ENCODE measurements around the gene GABBR2.

Gene GABBR2

DNA sequence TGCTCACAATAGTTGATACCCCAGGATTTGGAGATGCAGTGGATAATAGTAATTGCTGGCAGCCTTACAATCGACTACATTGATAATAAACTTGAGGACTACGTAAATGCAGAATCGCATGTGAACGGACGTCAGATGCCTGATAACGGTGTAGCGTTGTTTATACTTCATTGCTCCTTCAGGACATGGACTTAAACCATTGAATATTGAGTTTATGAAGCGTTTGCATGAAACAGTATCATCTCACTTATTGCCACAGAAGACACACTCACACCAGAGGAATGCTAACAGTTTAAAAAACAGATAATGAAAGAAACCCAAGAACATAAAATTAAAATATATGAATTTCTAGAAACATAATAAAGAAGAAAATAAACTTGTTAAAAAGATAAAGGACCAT is 101.6 kb downstream of the GABBR2 start:
- Histone ChIP-seq H3K4me1 (ENCODE audit: control insufficient read depth, insufficient read depth, low read length) (no peaks in the 10 kb centered on the region), H3K36me3 (ENCODE audit: control insufficient read depth, insufficient read depth, low read length) (no peaks in the 10 kb centered on the region), H3K4me3 (ENCODE audit: low read depth, low read length) (no peak overlapping the region), H3K9me3 (ENCODE audit: control insufficient read depth, insufficient read depth, low read length) (no peaks in the 10 kb centered on the region), H3K9ac (ENCODE audit: low read depth, low read length) (no peak overlapping the region), H3K27me3 (ENCODE audit: control insufficient read depth, insufficient read depth, low read length) (no peaks in the 10 kb centered on the region), H3K27ac (ENCODE audit: low read depth, low read length) (no peak overlapping the region)

DNA sequence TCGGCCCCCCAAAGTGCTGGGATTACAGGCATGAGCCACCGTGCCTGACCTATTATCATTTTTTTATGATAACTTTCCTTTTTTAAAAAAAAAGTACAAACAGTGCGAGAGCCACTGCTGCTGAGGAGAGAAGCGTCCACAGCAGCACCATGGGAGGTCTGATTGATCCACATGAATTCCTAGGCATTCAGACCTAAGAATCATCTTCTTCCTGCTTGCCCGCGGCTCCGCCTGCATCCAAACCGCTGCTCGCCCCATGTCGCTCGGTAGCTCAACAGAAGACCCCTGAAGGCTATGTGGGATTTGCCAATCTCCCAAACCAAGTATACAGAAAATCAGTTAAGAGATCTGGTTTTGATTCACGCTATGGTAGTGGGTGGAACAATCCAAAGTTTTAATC is 102.0 kb downstream of the GABBR2 start:
- H3K36me3 ChIP-seq (ENCODE audit: control insufficient read depth, insufficient read depth, low read length) = no peaks in the 10 kb centered on the region
- no peak overlapping the region for H3K4me3 ChIP-seq (ENCODE audit: low read depth, low read length)
- no peak overlapping the region for H3K9ac ChIP-seq (ENCODE audit: low read depth, low read length)
- no peaks in the 10 kb centered on the region for H3K27me3 ChIP-seq (ENCODE audit: control insufficient read depth, insufficient read depth, low read length)
- H3K27ac ChIP-seq (ENCODE audit: low read depth, low read length) = no peak overlapping the region
- H3K4me1 ChIP-seq (ENCODE audit: control insufficient read depth, insufficient read depth, low read length) = no peaks in the 10 kb centered on the region
- H3K9me3 ChIP-seq (ENCODE audit: control insufficient read depth, insufficient read depth, low read length) = no peaks in the 10 kb centered on the region

- Histone ChIP-seq H3K9ac (ENCODE audit: low read depth, low read length) (no peak overlapping the region), H3K9me3 (ENCODE audit: control insufficient read depth, insufficient read depth, low read length) (no peaks in the 10 kb centered on the region), H3K27me3 (ENCODE audit: control insufficient read depth, insufficient read depth, low read length) (no peaks in the 10 kb centered on the region), H3K4me3 (ENCODE audit: low read depth, low read length) (no peak overlapping the region), H3K4me1 (ENCODE audit: control insufficient read depth, insufficient read depth, low read length) (no peaks in the 10 kb centered on the region), H3K36me3 (ENCODE audit: control insufficient read depth, insufficient read depth, low read length) (no peaks in the 10 kb centered on the region), H3K27ac (ENCODE audit: low read depth, low read length) (no peak overlapping the region)
Measured at GRCh38 chr9:98605116-98605515, 103.6 kb downstream of the GABBR2 start.

- no peaks in the 10 kb centered on the region for H3K4me1 ChIP-seq (ENCODE audit: control insufficient read depth, insufficient read depth, low read length)
- H3K27ac ChIP-seq (ENCODE audit: low read depth, low read length) = no peak overlapping the region
- no peaks in the 10 kb centered on the region for H3K27me3 ChIP-seq (ENCODE audit: control insufficient read depth, insufficient read depth, low read length)
- no peaks in the 10 kb centered on the region for H3K9me3 ChIP-seq (ENCODE audit: control insufficient read depth, insufficient read depth, low read length)
- H3K9ac ChIP-seq (ENCODE audit: low read depth, low read length) = no peak overlapping the region
- no peak overlapping the region for H3K4me3 ChIP-seq (ENCODE audit: low read depth, low read length)
- H3K36me3 ChIP-seq (ENCODE audit: control insufficient read depth, insufficient read depth, low read length) = no peaks in the 10 kb centered on the region
Measured at GRCh38 chr9:98603821-98604383, 104.8 kb downstream of the GABBR2 start.

DNA sequence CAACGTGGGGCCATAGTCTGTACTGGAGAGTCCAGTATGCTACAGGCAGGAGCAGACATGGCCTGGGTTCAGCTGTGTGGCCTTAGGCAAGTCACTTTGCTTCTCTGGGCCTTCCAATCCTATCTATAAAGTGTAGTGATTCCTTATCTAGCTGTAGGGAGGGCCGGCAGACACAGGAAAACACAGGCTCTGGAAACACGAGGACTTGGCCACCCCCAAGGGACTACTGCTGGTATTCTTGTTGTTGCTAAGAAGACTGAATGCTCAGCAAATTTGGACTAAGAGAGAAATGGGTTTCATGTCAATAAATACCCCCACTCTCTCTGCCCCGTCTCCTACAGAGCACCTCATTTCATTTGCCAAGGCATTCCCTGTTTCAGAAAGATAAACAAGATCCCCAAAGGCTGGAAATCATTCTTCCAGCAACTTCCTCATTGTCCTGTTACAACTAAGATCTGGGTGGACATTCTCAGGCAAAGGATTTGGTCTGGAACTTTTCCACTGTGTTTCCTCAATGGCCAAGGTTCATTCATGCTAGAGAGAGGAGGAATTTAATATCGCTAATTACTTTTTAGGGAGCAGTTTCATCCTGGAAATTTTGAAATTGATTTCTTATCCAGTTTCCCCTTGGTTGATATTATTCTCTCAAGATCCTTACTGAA is 105.8 kb downstream of the GABBR2 start:
- Histone ChIP-seq H3K9me3 (ENCODE audit: control insufficient read depth, insufficient read depth, low read length) (no peaks in the 10 kb centered on the region), H3K9ac (ENCODE audit: low read depth, low read length) (no peak overlapping the region), H3K36me3 (ENCODE audit: control insufficient read depth, insufficient read depth, low read length) (no peaks in the 10 kb centered on the region), H3K27me3 (ENCODE audit: control insufficient read depth, insufficient read depth, low read length) (no peaks in the 10 kb centered on the region), H3K4me1 (ENCODE audit: control insufficient read depth, insufficient read depth, low read length) (no peaks in the 10 kb centered on the region), H3K4me3 (ENCODE audit: low read depth, low read length) (no peak overlapping the region), H3K27ac (ENCODE audit: low read depth, low read length) (no peak overlapping the region)

DNA sequence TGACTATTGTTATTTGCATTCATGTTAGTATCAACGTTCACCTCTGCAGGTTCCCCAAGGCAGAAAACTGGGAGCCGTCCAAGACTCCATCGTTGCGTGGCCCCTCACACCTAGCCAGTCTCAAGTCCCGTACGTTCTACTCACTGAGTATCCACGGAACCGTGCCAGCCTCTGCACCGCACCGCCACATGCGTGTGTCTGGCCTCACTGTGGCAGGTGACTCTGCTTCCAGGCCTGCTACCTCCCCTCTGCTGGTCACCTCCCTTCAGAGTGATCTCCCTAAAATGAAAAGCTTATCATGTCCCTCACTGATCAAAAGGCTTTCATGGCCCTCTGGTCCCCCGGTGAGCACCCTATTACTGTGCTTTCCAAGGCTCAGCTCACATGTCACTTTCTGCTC is 108.1 kb downstream of the GABBR2 start:
- no peaks in the 10 kb centered on the region for H3K36me3 ChIP-seq (ENCODE audit: control insufficient read depth, insufficient read depth, low read length)
- H3K9me3 ChIP-seq (ENCODE audit: control insufficient read depth, insufficient read depth, low read length) = no peaks in the 10 kb centered on the region
- H3K9ac ChIP-seq (ENCODE audit: low read depth, low read length) = no peak overlapping the region
- peaks cover 4% of the 10 kb centered on the region; the same call in 1 of the 2 replicates for H3K4me1 ChIP-seq (ENCODE audit: control insufficient read depth, insufficient read depth, low read length)
- H3K4me3 ChIP-seq (ENCODE audit: low read depth, low read length) = no peak overlapping the region
- H3K27ac ChIP-seq (ENCODE audit: low read depth, low read length) = no peak overlapping the region
- no peaks in the 10 kb centered on the region for H3K27me3 ChIP-seq (ENCODE audit: control insufficient read depth, insufficient read depth, low read length)

DNA sequence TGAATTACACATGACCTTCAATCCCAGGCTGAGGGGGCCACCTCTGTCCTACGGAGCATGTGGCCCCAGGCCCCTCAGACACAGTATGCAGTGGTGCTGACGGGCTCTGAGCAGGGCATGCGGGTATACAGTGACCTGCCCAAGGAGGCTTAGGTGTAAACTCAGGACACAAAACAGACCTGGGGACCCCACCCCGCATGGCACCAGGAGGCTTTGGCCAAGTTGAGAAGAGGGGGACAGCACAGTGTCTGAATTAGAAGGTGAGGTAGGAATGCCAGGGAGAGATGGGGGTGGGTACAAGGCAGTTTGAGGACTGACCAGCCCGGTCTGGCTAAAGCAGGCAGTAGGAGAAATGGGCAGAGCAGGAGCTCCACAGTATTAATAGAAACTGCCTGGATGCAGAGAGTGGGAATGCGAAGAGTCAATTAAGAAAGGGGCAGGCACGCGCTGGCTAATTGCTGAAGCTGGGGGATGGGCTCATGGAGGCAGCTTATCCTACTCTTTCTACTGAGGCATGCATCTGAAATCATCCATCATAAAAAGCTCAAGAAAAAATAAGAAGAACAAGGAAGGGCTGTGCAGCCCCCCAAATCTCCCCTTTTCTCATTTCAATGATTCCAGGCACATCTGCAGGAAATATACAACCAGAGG is 109.0 kb downstream of the GABBR2 start:
- H3K36me3 ChIP-seq (ENCODE audit: control insufficient read depth, insufficient read depth, low read length) = no peaks in the 10 kb centered on the region
- peaks cover 4% of the 10 kb centered on the region; the same call in 1 of the 2 replicates for H3K4me1 ChIP-seq (ENCODE audit: control insufficient read depth, insufficient read depth, low read length)
- H3K9me3 ChIP-seq (ENCODE audit: control insufficient read depth, insufficient read depth, low read length) = no peaks in the 10 kb centered on the region
- no peak overlapping the region for H3K27ac ChIP-seq (ENCODE audit: low read depth, low read length)
- H3K9ac ChIP-seq (ENCODE audit: low read depth, low read length) = no peak overlapping the region
- H3K27me3 ChIP-seq (ENCODE audit: control insufficient read depth, insufficient read depth, low read length) = no peaks in the 10 kb centered on the region
- H3K4me3 ChIP-seq (ENCODE audit: low read depth, low read length) = no peak overlapping the region

DNA sequence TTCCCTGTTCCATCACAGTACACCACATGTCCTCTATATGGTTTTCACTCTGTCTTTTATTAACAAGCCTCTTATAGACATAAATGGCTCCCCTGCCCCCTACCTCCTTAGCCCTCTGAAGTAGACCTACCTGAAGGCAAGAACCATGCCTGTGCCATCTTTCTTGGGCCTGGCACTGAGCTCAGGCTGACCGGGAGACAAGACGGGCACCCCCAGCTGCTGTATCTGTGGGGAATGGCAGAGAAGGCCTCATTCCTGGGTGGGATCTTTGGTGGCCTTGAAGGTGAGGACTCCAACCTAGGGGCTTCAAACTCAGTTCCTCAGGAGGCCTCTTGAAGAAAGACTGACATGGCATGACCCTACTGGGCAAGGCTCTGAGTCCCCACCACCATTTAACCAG is 109.9 kb downstream of the GABBR2 start:
- no peak overlapping the region for H3K4me3 ChIP-seq (ENCODE audit: low read depth, low read length)

DNA sequence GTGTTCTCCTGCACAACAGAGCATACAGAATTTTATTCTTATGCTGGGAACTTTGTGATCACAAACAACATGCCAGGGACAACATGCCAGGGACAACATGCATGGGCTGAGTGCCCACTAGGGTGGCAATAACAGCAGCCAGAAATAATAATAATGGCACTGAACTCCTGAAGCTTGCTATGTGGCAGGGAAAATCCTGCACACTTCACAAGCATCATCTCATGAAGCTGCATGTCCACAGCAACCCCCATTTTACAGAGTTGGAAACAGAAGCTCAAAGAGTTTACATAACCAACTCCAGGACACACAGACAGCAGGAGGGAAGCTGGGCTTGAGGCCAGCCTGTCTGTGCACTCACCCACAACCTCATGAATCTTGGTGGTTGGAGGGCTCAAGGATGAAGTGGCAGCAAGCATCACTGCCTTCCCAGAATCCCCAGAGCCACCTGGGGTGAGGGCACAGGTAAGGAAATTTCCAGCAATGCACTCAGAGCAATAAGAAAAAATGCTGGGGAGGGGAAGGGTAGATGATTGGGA is 111.4 kb downstream of the GABBR2 start:
- H3K27me3 ChIP-seq (ENCODE audit: control insufficient read depth, insufficient read depth, low read length) = no peaks in the 10 kb centered on the region
- no peak overlapping the region for H3K27ac ChIP-seq (ENCODE audit: low read depth, low read length)
- H3K9ac ChIP-seq (ENCODE audit: low read depth, low read length) = no peak overlapping the region
- peaks cover 4% of the 10 kb centered on the region; the same call in 1 of the 2 replicates for H3K4me1 ChIP-seq (ENCODE audit: control insufficient read depth, insufficient read depth, low read length)
- H3K4me3 ChIP-seq (ENCODE audit: low read depth, low read length) = no peak overlapping the region
- no peaks in the 10 kb centered on the region for H3K9me3 ChIP-seq (ENCODE audit: control insufficient read depth, insufficient read depth, low read length)
- no peaks in the 10 kb centered on the region for H3K36me3 ChIP-seq (ENCODE audit: control insufficient read depth, insufficient read depth, low read length)

More for the DNA sequence above, 109.9 kb downstream of the GABBR2 start:
- Histone ChIP-seq H3K9me3 (ENCODE audit: control insufficient read depth, insufficient read depth, low read length) (no peaks in the 10 kb centered on the region), H3K9ac (ENCODE audit: low read depth, low read length) (no peak overlapping the region), H3K27ac (ENCODE audit: low read depth, low read length) (no peak overlapping the region), H3K36me3 (ENCODE audit: control insufficient read depth, insufficient read depth, low read length) (no peaks in the 10 kb centered on the region), H3K27me3 (ENCODE audit: control insufficient read depth, insufficient read depth, low read length) (no peaks in the 10 kb centered on the region), H3K4me1 (ENCODE audit: control insufficient read depth, insufficient read depth, low read length) (peaks cover 4% of the 10 kb centered on the region; the same call in 1 of the 2 replicates)

DNA sequence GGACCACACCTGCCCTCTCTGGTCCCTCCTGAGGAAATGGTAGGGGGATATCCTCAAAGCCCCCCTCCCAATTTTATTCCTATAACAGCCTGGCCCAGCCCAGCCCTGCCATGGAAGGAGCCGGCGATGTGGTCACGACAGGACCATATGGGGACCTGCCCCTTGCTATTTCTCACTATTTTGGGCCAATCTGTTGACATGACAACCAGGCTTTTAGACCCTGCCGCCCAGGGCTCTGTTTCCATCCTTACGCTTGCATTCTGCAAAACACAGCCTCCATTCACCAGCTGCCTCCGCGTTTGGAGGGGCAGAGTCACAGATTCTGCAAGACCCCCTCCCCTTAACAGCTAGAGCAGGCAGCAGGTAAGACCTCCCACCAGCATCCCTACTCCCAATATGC is 112.2 kb downstream of the GABBR2 start:
- Histone ChIP-seq H3K27me3 (ENCODE audit: control insufficient read depth, insufficient read depth, low read length) (no peaks in the 10 kb centered on the region), H3K9me3 (ENCODE audit: control insufficient read depth, insufficient read depth, low read length) (no peaks in the 10 kb centered on the region), H3K4me3 (ENCODE audit: low read depth, low read length) (no peak overlapping the region), H3K36me3 (ENCODE audit: control insufficient read depth, insufficient read depth, low read length) (no peaks in the 10 kb centered on the region), H3K27ac (ENCODE audit: low read depth, low read length) (no peak overlapping the region), H3K9ac (ENCODE audit: low read depth, low read length) (no peak overlapping the region), H3K4me1 (ENCODE audit: control insufficient read depth, insufficient read depth, low read length) (peaks cover 4% of the 10 kb centered on the region; the same call in 1 of the 2 replicates)

GRCh38 chr9:98594546-98595160 is 114.1 kb downstream of the GABBR2 start:
- Histone ChIP-seq H3K27me3 (ENCODE audit: control insufficient read depth, insufficient read depth, low read length) (no peaks in the 10 kb centered on the region), H3K36me3 (ENCODE audit: control insufficient read depth, insufficient read depth, low read length) (no peaks in the 10 kb centered on the region), H3K4me1 (ENCODE audit: control insufficient read depth, insufficient read depth, low read length) (peaks cover 4% of the 10 kb centered on the region; the same call in 1 of the 2 replicates), H3K4me3 (ENCODE audit: low read depth, low read length) (no peak overlapping the region), H3K9ac (ENCODE audit: low read depth, low read length) (no peak overlapping the region), H3K9me3 (ENCODE audit: control insufficient read depth, insufficient read depth, low read length) (no peaks in the 10 kb centered on the region), H3K27ac (ENCODE audit: low read depth, low read length) (no peak overlapping the region)

All from HUES48 (cell line).